Kidney (tissue), 14 donors: ENCODE results near the gene GALNT7. TPM values are rescaled to one million over a fixed set of nuclear protein-coding genes. Genes with fewer than 3 reads are reported as not detected.

Experiments
- DNase-seq, 5 donors: peaks; one replicate each; pipeline ENCODE4 v3.0.0-alpha.2; 2013 to 2020
- FAIRE-seq: peaks from 2 replicates; lab custom pipeline; 2012; peaks lifted over from hg19 to GRCh38; lab: Jason Lieb, UNC
- H3K27ac ChIP-seq, 2 donors: one replicate each; pipeline ENCODE4 v1.7.0; 2013; ENCODE audit warnings: low read depth in 2 of 2, low read length in 2 of 2, inconsistent platforms in 1 of 2
- H3K27me3 ChIP-seq: one replicate; pipeline ENCODE4 v1.7.1; 2013; ENCODE audit warnings: low read length, inconsistent platforms; ENCODE audit not compliant: control insufficient read depth, insufficient read depth
- H3K36me3 ChIP-seq, 3 donors: one replicate each; pipeline versions ENCODE4 v1.7.0 to v1.7.1; 2013; ENCODE audit warnings: low read length in 3 of 3, control low read depth in 1 of 3, inconsistent platforms in 1 of 3; ENCODE audit not compliant: insufficient read depth in 3 of 3, control insufficient read depth in 2 of 3
- H3K4me1 ChIP-seq, 3 donors: one replicate each; pipeline versions ENCODE4 v1.7.0 to v1.7.1; 2013; ENCODE audit warnings: low read length in 3 of 3, inconsistent platforms in 1 of 3, low read depth in 1 of 3; ENCODE audit not compliant: control insufficient read depth in 2 of 3, insufficient read depth in 2 of 3
- H3K4me3 ChIP-seq, 3 donors: one replicate each; pipeline versions ENCODE4 v1.7.0 to v1.8.1; 2013; ENCODE audit warnings: low read length in 3 of 3, control low read depth in 1 of 3, inconsistent platforms in 1 of 3
- H3K9ac ChIP-seq, 3 donors: one replicate each; pipeline versions ENCODE4 v1.7.0 to v1.7.1; 2013; ENCODE audit warnings: low read length in 3 of 3, control low read depth in 1 of 3, inconsistent platforms in 1 of 3
- H3K9me3 ChIP-seq, 3 donors: one replicate each; pipeline versions ENCODE4 v1.7.0 to v1.7.1; 2013; ENCODE audit warnings: low read length in 3 of 3, control low read depth in 1 of 3, inconsistent platforms in 1 of 3; ENCODE audit not compliant: control insufficient read depth in 2 of 3, insufficient read depth in 1 of 3
- CTCF ChIP-seq: IDR thresholded peaks from 3 replicates; pipeline ENCODE4 v1.5.1; 2012; ENCODE audit warnings: mild to moderate bottlenecking, moderate library complexity, borderline replicate concordance; ENCODE audit not compliant: insufficient read depth; ENCODE audit errors: extremely low read depth
- intact Hi-C: fragments of 100-400 bp; cut with DNase I; formaldehyde crosslinking; loops from one replicate; pipeline ENCODE4 v1.11.1; 2022
- polyA plus RNA-seq: library from polyadenylated mRNA; stranded (reverse); fragments of 350-450 nt; fragmentation: Illumina TruSeq; extraction: RNeasy Lipid Tissue Mini Kit (QIAGEN cat#74804); gene quantifications from one replicate; pipeline ENCODE4 v1.2.3, GENCODE V29; 2014; ENCODE audit warnings: low read depth, low replicate concordance; ENCODE audit not compliant: insufficient read depth
- total RNA-seq: library from RNA; stranded (reverse); fragmentation: NEBNext Ultra II Directional; extraction: Animal tissue kit (Norgen Biotek cat#: 25700); gene quantifications from one replicate; pipeline ENCODE4 v1.2.1, GENCODE V29; 2021
- donor health status: control.
- donor health status: control.
- donor health status: control.
- donor health status: control.
- donor health status: control.
- donor health status: DM: yes; HTN: yes; CAD: no.
- donor health status: Normal renal cell carcinoma (clear cell type).

The GALNT7 gene
- total and polyA plus RNA-seq, 2 donors from 2014 or later = 3.8 to 25.6 TPM

- Histone ChIP-seq H3K27me3 (no peaks in the 10 kb centered on the region), H3K27ac (no peak overlapping the region), H3K4me3 (no peak overlapping the region), H3K9me3 (no peaks in the 10 kb centered on the region), H3K9ac (no peak overlapping the region), H3K4me1 (no peaks in the 10 kb centered on the region), H3K36me3 (no peaks in the 10 kb centered on the region)
- no peak for TF ChIP-seq CTCF
- intact Hi-C loops = no loop called here
- DNase-seq = no peak
- FAIRE-seq = no peak
Measured at GRCh38 chr4:173159791-173160190, 8.8 kb upstream of the GALNT7 start.

- no peak overlapping the region for H3K4me3 ChIP-seq
- intact Hi-C loops = no loop called here
- H3K36me3 ChIP-seq = no peaks in the 10 kb centered on the region
- H3K9ac ChIP-seq = no peak overlapping the region
- TF ChIP-seq CTCF = no peak
- no peak overlapping the region for H3K27ac ChIP-seq
- H3K4me1 ChIP-seq = no peaks in the 10 kb centered on the region
- DNase-seq (no peak), FAIRE-seq (no peak)
- H3K9me3 ChIP-seq = no peaks in the 10 kb centered on the region
- no peaks in the 10 kb centered on the region for H3K27me3 ChIP-seq
Measured at GRCh38 chr4:173160871-173161270, 7.7 kb upstream of the GALNT7 start.

GRCh38 chr4:173161311-173161710 lies 7.3 kb upstream of the GALNT7 start:
- H3K9me3 ChIP-seq = no peaks in the 10 kb centered on the region
- FAIRE-seq (no peak), DNase-seq (no peak)
- H3K4me1 ChIP-seq = no peaks in the 10 kb centered on the region
- H3K27ac ChIP-seq = no peak overlapping the region
- no peak overlapping the region for H3K9ac ChIP-seq
- no peaks in the 10 kb centered on the region for H3K36me3 ChIP-seq
- no peak for TF ChIP-seq CTCF
- intact Hi-C loops = no loop called here
- H3K27me3 ChIP-seq = no peaks in the 10 kb centered on the region
- H3K4me3 ChIP-seq = no peak overlapping the region

GRCh38 chr4:173165706-173166105 lies 2.9 kb upstream of the GALNT7 start:
- intact Hi-C loops = no loop called here
- H3K9ac ChIP-seq = no peak overlapping the region
- no peaks in the 10 kb centered on the region for H3K36me3 ChIP-seq
- H3K9me3 ChIP-seq = no peaks in the 10 kb centered on the region
- H3K4me1 ChIP-seq = peaks cover 0 to 7% (median 5%) of the 10 kb centered on the region in 3 donors
- FAIRE-seq (no peak), DNase-seq (no peak)
- no peak for TF ChIP-seq CTCF
- H3K27ac ChIP-seq = no peak overlapping the region
- H3K27me3 ChIP-seq = no peaks in the 10 kb centered on the region
- H3K4me3 ChIP-seq = no peak overlapping the region
